A673 (cell line): ENCODE data around the gene SYT8. TPM values are rescaled to one million over a fixed set of nuclear protein-coding genes. Genes with fewer than 3 reads are reported as not detected.
A peak's percentile ranks its signal among the peaks of the same experiment; 100 is the strongest.

Source experiments
- BruUV-seq: library from RNA; stranded (reverse); fragments of 400-500 nt; replicated peaks from 2 replicates; lab custom pipeline; 2021; lab: Mats Ljungman, UMichigan
- CTCF ChIA-PET: fragments of 300-600 bp; sonication (Branson Sonifier 250); formaldehyde crosslinking; loops from one replicate; lab custom pipeline; 2022; ENCODE audit warnings: antibody characterized with exemption; lab: Charles Lee
- POLR2A ChIA-PET: fragments of 300-600 bp; sonication (Branson Sonifier 250); formaldehyde crosslinking; loops from one replicate; lab custom pipeline; 2022; ENCODE audit warnings: antibody characterized with exemption; ENCODE audit not compliant: low non-redundant PET; lab: Charles Lee
- DNase-seq: peaks from one replicate; pipeline ENCODE4 v3.0.0-alpha.2; 2015; ENCODE audit warnings: low spot score
- H3K27ac ChIP-seq: fragments of 200-600 bp; sonication (generic); 2 replicates; pipeline ENCODE4 v1.5.1; 2016; ENCODE audit warnings: mixed run types, low read depth, mild to moderate bottlenecking, mixed read lengths, antibody characterized with exemption, low read length; ENCODE audit not compliant: poor library complexity, severe bottlenecking
- H3K27me3 ChIP-seq: fragments of 200-600 bp; sonication (generic); replicated peaks from 2 replicates; pipeline ENCODE4 v1.6.1; 2017; ENCODE audit warnings: mixed run types, low read depth, mild to moderate bottlenecking, mixed read lengths, antibody characterized with exemption, low read length; ENCODE audit not compliant: insufficient read depth, poor library complexity
- H3K36me3 ChIP-seq: fragments of 200-600 bp; sonication (generic); 2 replicates; pipeline ENCODE4 v1.6.1; 2016; ENCODE audit warnings: mixed run types, mild to moderate bottlenecking, mixed read lengths, antibody characterized with exemption, low read length; ENCODE audit not compliant: insufficient read depth, poor library complexity, severe bottlenecking
- H3K4me1 ChIP-seq: fragments of 200-600 bp; sonication (generic); 2 replicates; pipeline ENCODE4 v1.6.1; 2017; ENCODE audit warnings: mixed run types, mild to moderate bottlenecking, mixed read lengths, antibody characterized with exemption, low read length; ENCODE audit not compliant: insufficient read depth, poor library complexity, severe bottlenecking
- H3K4me3 ChIP-seq: fragments of 200-600 bp; sonication (generic); 2 replicates; pipeline ENCODE4 v1.5.1; 2016; ENCODE audit warnings: low read depth, mixed run types, mild to moderate bottlenecking, mixed read lengths, low read length; ENCODE audit not compliant: poor library complexity, severe bottlenecking
- H3K9me3 ChIP-seq: fragments of 200-600 bp; sonication (generic); 2 replicates; pipeline ENCODE4 v1.6.1; 2016; ENCODE audit warnings: mixed run types, low read depth, mild to moderate bottlenecking, mixed read lengths, antibody characterized with exemption, low read length; ENCODE audit not compliant: poor library complexity, severe bottlenecking
- EZH2 ChIP-seq: fragments of 200-600 bp; sonication (generic); IDR thresholded peaks from 2 replicates; pipeline ENCODE4 v1.6.1; 2017; ENCODE audit warnings: borderline replicate concordance, low read depth, mild to moderate bottlenecking, mixed read lengths, antibody characterized with exemption, low read length; ENCODE audit not compliant: poor library complexity, severe bottlenecking
- intact Hi-C: fragments of 100-400 bp; cut with micrococcal nuclease; formaldehyde crosslinking; loops from one replicate; pipeline ENCODE4 v1.10.0; 2022; ENCODE audit not compliant: unreplicated experiment
- total RNA-seq: library from RNA; stranded (reverse); gene quantifications from 2 replicates; pipeline ENCODE4 v1.2.3, GENCODE V29; 2021
- TF ChIP-seq, protein P1 (sequence below): fragments of 300-800, 200-600 bp; sonication (generic); conservative IDR thresholded peaks from 2 replicates; pipeline ENCODE4 v1.5.1; 2017; ENCODE audit warnings: low read depth, mild to moderate bottlenecking, antibody characterized with exemption, low read length, moderate library complexity, mixed read lengths

SYT8 gene
- total RNA-seq, 1 experiment from 2014 or later = not detected

DNA sequence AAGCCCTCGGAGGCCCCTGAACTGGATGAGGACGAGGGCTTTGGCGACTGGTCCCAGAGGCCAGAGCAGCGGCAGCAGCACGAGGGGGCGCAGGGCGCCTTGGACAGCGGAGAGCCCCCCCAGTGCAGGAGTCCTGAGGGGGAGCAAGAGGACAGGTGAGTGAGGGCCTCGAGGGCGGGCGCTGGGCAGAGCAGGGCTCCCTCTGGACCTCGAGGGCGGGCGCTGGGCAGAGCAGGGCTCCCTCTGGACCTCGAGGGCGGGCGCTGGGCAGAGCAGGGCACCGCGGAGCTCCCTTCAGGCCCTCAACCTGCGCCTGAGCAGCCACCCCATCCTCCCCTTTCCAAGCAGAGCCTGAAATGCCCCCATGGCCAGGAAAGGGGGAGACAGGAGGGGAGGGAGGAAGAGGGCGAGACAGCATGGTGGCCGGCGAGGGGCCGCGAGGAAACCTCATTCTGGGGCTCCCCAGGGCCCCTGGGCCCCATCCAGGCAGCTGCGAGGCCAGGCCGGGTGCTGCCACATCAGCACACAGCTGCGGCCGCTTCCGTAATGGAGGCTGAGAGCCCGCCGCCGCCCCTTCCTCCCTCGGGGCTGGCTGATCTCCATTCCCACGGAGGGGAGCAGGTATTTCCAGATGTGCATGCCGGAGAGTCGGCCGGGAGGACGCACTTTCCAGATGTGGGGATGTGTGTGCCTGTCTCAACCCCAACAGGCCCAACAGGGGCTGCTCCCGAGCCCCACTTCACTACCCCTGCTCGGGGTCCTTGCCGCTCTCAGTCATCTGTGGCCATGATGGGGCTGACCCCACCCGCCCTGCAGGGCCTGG is 46.9 kb downstream of the SYT8 start:
- H3K4me1 ChIP-seq = no peaks in the 10 kb centered on the region
- H3K4me3 ChIP-seq = no peak overlapping the region
- no peak overlapping the region for H3K27ac ChIP-seq
- intact Hi-C loops = loop anchor here (2.0 to 5.0 kb wide), 2 partner anchors 41 to 269 kb away; no protein-coding TSS in a partner anchor
- H3K27me3 ChIP-seq = no peaks in the 10 kb centered on the region
- no peak for DNase-seq
- no peaks in the 10 kb centered on the region for H3K36me3 ChIP-seq
- no TSS peak for BruUV-seq
- no peak for TF ChIP-seq EZH2
- TF ChIP-seq, protein P1, sequence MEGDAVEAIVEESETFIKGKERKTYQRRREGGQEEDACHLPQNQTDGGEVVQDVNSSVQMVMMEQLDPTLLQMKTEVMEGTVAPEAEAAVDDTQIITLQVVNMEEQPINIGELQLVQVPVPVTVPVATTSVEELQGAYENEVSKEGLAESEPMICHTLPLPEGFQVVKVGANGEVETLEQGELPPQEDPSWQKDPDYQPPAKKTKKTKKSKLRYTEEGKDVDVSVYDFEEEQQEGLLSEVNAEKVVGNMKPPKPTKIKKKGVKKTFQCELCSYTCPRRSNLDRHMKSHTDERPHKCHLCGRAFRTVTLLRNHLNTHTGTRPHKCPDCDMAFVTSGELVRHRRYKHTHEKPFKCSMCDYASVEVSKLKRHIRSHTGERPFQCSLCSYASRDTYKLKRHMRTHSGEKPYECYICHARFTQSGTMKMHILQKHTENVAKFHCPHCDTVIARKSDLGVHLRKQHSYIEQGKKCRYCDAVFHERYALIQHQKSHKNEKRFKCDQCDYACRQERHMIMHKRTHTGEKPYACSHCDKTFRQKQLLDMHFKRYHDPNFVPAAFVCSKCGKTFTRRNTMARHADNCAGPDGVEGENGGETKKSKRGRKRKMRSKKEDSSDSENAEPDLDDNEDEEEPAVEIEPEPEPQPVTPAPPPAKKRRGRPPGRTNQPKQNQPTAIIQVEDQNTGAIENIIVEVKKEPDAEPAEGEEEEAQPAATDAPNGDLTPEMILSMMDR = no peak
- CTCF ChIA-PET = interaction anchor here (0.6 to 4.0 kb wide), 7 partner anchors 40 to 274 kb away, joined by 3 to 74 read pairs (median 4); no protein-coding TSS in a partner anchor
- POLR2A ChIA-PET = no interaction called here
- H3K9me3 ChIP-seq = no peaks in the 10 kb centered on the region

DNA sequence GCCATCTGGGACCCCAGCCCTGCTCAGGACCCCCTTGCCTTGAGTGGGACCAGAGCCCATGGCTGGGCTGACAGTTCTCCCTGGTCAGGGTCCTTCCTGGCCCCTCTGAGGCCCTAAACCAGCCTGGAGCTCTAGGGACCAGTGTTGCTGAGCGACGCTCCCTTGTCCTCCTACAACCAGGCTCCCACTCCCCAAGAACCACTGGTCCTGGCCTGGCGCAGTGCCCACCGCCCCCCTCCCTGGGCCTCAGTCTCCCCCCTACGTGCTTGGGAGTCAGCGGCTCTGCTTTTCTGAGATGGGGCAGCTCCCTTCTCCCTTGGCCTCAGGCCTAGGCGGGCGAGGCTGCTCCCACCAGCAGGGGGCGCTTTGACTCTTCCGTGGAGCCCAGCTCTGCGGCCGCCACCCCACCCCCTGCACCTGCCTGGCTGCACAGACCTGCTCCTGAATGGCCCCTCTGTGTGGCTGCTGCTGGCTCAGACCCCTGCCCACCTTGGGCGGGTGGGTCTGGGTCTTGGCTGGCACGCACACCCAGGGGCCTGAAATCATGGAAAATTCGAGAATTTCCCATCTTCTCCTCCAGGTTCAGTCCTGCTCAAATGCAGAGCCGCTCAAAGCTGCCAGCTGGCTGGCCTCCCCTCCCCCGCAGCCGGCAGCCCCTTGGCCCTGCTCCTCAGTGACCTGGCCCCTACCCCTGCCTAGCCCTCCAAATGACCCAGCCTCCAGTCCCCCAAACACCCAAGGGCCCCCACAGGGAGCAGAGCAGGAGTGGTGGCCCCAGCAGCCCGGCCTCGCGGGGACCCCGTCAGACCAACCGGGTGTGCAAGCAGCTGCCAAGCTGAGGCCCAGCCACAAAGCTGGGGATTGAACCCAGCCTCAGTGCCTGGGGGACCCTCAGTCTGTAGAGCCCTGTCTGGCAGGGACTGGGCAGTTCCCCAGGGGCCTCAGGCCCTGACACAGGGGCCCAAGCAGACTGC is 47.8 kb downstream of the SYT8 start:
- POLR2A ChIA-PET = no interaction called here
- no peaks in the 10 kb centered on the region for H3K4me1 ChIP-seq
- H3K9me3 ChIP-seq = no peaks in the 10 kb centered on the region
- BruUV-seq = no TSS peak
- no peak overlapping the region for H3K4me3 ChIP-seq
- CTCF ChIA-PET = interaction anchor here (0.6 to 4.0 kb wide), 8 partner anchors 36 to 274 kb away, joined by 3 to 74 read pairs (median 4); no protein-coding TSS in a partner anchor
- DNase-seq = peak; percentile 68
- intact Hi-C loops = loop anchor here (2.0 to 5.0 kb wide), 2 partner anchors 40 to 268 kb away; no protein-coding TSS in a partner anchor
- no peak for TF ChIP-seq EZH2
- TF ChIP-seq, protein P1 = peak; percentile 86
- H3K27ac ChIP-seq = no peak overlapping the region
- no peaks in the 10 kb centered on the region for H3K27me3 ChIP-seq
- H3K36me3 ChIP-seq = no peaks in the 10 kb centered on the region
